GM19372 (cell line): Measurements from ENCODE around the gene TMEM8B.
A peak's percentile ranks its signal among the peaks of the same experiment; 100 is the strongest.

Source experiments
- ATAC-seq: cut with Tn5 transposase; IDR thresholded peaks from one replicate; pipeline ENCODE4 v1.9.1; 2021; ENCODE audit warnings: mild to moderate bottlenecking, low read depth, moderate library complexity; ENCODE audit not compliant: unreplicated experiment

TMEM8B gene

GRCh38 chr9:35835766-35836165 is 6.7 kb downstream of the TMEM8B start:
- ATAC-seq, result no peak

DNA sequence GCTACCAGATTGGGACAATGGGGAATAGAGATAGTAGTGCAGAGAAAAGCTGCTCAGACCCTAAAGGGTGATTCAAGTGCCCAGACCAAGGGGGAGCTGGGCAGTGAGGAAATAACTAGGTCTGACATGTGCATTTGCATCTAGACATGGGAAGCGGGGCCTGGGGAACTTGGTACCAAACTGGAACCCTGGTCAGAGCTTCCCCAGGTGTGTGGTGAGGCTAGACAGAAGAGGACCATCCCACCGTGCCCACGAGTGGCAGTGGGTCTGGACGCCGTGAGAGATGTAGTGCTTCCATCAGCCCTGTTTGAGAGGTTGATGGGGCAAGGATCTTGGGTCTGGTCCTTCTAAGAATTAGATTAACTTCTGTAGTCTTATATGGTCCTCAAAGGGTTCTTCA is 7.6 kb downstream of the TMEM8B start:
- ATAC-seq, result no peak

GRCh38 chr9:35839926-35840325 is 10.9 kb downstream of the TMEM8B start:
- ATAC-seq, result no peak

GRCh38 chr9:35840881-35841644 is 12.0 kb downstream of the TMEM8B start:
- no peak for ATAC-seq

DNA sequence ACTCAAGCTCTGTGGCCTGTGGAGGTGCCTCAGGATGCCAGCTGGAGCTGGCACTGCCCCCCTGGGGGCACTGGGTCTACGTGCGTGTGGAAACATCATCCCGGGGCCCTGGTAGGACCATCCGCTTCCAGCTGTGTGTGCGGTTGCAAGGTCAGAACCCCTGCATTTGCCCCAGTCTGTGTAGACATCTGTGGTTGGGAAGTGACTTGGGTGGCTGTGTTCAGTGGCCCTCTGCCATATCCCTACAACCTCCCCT is 12.5 kb downstream of the TMEM8B start:
- no peak for ATAC-seq

GRCh38 chr9:35842020-35842745 is 13.2 kb downstream of the TMEM8B start:
- no peak for ATAC-seq

DNA sequence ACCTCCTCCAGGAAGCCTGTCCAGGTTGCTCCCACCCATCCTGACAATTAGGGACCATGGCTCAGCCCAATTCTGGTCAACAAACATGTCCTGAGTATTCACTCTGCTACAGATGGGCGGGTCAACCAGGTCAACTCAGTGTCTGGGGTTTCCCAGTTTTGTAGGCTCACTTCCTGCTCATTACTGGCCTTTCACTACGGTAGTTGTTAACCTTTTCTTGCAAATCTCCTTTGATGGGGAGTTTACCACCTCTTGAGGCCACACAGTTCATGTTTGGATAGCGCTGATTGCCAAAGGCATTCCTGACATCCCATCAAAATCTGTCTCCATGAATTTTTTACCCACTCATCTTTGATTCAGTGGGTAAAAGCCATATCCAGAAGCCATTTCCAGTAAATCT is 13.8 kb downstream of the TMEM8B start:
- ATAC-seq, result peak; percentile 77

GRCh38 chr9:35844628-35845270 is 15.7 kb downstream of the TMEM8B start:
- no peak for ATAC-seq

DNA sequence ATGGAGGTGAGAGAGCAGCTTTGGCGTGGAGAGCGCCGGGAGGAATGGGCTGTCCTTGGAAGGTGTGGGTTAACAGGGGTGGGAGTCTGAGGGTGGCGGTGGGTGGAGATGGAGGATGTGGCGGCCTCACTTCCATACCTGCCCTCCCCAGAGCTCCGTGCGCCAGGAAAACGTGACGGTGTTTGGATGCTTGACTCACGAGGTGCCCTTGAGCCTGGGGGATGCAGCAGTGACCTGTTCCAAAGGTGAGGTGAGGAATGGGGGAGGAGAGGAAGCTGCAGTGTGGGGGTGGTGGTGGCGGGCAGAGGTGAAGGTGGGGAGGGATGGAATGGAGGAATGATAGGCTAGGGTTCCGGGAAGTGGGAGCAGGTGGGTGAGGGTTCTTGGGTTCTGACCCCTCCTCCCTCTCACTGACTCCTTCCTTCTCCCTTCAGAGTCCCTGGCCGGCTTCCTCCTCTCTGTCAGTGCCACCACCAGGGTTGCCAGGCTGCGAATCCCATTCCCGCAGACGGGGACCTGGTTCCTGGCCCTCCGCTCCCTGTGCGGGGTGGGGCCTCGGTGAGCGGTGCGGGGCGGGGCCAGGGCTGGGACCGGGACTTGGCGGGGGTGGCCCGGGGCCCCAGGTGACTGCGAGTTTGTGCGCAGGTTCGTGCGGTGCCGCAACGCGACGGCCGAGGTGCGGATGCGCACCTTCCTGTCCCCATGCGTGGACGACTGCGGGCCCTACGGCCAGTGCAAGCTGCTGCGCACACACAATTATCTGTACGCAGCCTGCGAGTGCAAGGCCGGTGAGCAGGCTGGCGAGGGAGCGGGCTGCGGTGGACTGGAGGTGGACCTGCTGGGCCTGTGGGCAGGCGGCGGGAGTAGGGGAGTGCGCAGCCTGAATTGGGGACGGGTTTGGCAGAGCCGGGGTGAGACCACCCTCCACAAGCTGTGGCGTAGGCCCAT is 17.1 kb downstream of the TMEM8B start:
- ATAC-seq, result no peak

- ATAC-seq, result peak; percentile 94
Measured at GRCh38 chr9:35847792-35848572, 19.0 kb downstream of the TMEM8B start.

DNA sequence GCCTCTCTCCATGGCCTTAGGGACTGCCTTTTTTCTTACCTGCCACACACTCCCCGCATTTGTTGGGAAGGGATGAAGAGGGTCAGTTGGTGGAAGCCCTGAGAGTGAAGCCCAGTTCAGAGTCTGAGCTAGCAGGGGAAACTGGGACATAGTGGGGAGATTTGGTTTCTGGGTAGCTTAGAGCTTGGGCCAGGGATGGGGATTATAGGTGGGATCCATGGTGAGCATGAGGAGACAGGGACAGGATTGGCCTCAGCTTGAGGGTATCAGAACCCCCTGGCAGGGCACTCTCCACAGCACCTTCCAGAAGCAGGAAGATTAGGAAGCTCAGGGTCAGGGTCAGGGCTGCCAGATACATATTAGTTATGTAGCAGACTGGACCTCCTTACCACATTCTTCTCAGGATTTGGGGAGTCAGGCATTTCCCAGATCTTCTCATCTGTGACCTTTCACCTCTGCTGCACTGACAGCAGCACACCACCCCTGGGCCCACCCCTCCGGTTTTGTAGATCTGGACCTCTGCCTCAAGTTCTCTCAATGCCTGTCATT is 23.3 kb downstream of the TMEM8B start:
- ATAC-seq, result no peak

DNA sequence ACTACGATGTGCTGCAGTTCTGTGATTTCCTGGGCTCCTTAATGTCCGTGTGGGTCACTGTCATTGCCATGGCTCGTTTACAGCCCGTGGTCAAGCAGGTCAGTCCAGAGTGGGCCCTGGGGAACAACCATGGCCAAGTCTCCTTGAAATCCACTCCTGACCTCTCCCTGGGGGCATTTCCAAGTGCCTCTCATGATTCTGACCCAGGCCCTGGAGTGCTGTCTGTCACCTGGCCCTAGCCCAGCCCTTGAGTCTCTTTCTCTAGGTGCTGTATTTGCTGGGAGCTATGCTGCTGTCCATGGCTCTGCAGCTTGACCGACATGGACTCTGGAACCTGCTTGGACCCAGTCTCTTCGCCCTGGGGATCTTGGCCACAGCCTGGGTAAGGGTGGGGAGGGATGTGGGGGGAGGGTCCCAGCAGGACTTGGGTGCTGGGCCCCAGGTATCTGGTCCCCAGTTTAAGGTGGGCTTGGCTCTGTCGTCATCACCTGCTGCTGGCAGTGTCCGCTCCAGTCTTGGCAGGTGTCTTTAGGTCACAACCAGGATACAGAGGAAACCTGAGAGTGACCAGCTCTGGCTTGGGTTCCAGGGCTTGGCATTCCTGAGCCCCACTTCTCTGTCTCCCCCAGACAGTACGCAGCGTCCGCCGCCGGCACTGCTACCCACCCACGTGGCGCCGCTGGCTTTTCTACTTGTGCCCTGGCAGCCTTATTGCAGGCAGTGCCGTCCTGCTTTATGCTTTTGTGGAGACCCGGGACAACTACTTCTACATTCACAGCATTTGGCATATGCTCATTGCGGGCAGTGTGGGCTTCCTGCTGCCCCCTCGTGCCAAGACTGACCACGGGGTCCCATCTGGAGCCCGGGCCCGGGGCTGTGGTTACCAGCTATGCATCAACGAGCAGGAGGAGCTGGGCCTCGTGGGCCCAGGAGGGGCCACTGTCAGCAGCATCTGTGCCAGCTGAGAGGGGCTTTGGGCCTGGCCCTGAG is 24.1 kb downstream of the TMEM8B start:
- ATAC-seq, result no peak

DNA sequence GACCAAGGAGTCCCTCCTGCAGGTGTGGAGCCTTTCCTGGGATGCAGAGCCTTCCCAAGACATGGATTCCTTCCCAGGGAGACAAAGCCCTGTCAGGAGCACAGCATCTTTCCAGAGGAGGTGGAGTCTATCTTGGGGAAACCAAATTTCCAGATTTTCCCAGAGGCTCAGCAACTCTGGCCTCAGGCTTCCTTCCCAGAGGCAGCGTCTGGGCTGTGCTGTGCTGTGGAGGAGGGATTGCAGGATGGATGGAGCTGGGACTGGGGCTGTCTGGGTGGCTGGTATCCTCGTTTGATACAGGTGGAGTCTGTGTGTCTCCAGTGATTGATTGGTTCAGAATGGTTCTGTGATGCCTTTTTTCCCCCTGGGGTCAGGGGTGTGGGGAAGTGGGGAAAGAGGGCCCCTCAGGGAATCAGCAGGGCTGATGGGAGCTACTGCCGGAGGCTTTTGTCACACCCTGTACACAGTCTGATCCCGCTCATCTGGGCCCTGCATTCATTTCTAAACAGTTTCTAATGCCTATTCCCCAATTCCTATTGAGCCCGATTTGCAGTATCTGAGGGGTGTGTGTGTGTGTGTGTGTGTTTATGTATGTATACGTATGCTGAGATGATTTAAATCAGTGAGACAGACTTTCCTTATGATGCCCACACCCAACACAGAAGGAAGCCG is 25.2 kb downstream of the TMEM8B start:
- no peak for ATAC-seq

DNA sequence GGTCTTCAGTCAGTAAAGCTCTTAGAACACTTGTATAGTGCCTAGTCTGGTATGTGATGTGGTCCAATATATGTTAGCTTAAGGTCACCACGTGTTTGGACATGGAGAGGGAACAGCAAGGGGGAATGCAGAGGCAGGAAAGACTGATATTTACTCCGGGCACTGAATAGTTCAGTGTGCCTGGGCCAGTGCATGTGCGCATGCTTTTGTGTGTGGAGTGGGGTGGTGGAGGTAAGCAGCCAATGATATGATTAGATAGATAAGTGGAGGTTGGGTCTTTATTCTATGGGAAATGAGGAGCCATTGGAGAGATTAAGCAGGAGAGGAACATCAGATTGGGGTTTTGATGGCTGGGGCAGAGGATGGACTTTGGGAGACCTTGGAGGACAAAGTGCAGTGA is 27.2 kb downstream of the TMEM8B start:
- no peak for ATAC-seq

DNA sequence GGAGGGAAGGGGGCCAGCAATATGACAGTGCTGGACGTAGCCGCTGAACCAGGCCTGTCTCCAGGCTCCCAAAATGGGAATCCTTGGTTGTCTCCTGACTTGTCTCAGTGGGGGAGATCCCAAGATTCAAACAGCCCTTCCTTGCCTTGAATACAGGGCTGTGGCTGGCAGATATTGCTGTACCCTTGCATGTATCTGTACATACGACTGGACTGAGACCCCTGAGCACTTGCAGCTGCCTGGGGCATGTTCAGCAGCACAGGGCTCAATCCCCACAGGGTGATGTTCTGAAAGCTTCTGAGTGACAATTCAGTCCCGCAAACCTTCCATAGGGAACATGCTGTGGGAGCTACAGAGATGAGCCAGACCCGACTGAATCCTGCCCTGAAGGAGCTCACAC is 27.9 kb downstream of the TMEM8B start:
- ATAC-seq, result no peak

DNA sequence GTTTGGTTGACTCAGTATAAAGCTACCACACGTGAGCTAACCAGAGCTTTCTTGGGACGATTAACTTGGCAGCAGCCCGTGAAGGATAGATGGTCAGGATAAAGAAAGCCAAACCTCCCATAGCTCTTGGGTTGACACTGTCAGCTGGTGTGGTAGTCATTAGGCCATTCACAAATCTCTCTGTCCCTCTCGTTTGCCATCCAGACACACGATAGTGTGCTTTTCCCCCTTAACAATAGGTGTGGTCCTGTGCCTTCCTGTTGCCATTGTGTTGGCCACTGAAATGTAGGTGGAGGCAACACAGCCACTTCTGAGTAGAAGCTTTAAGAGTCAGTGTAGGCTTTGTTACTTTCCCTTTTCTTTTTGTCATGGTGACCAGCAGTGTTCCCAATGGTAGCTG is 29.4 kb downstream of the TMEM8B start:
- ATAC-seq, result no peak

GRCh38 chr9:35859310-35859989 is 30.4 kb downstream of the TMEM8B start:
- ATAC-seq, result no peak

DNA sequence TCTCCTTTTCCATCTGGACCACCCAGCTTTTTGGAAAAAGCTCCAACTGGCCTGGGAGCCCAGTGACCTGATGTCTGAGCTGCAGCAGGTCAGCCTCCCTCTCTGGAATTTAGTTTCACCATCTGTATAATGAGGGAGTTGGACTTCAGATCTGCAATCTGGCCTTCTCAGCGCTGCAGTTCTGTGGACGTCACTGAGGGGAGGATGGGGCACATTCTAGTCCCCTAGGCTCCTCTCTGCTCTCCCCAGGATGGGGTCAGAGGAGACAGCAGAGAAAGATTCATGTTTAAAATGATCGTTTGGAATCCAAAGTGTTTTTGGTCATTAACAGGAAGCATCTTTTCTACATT is 30.9 kb downstream of the TMEM8B start:
- no peak for ATAC-seq
